Measurements from ENCODE around the gene DHX58.
A peak's percentile ranks its signal among the peaks of the same experiment; 100 is the strongest.

The DHX58 gene

GRCh38 chr17:42059815-42060214 lies 52.7 kb downstream of the DHX58 start:
- no peak overlapping the region for H3K27ac ChIP-seq (ENCODE audit: low read depth, low read length)
- peaks cover 35% of the 10 kb centered on the region for H3K4me1 ChIP-seq (ENCODE audit: control insufficient read depth, insufficient read depth, low read length)
- H3K9me3 ChIP-seq (ENCODE audit: control insufficient read depth, insufficient read depth, low read depth, low read length), result no peaks in the 10 kb centered on the region
- H3K4me3 ChIP-seq (ENCODE audit: low read depth, low read length), result no peak overlapping the region
- H3K9ac ChIP-seq (ENCODE audit: low read length), result no peak overlapping the region
- H3K27me3 ChIP-seq (ENCODE audit: control insufficient read depth, insufficient read depth, low read length), result no peaks in the 10 kb centered on the region
- no peaks in the 10 kb centered on the region for H3K36me3 ChIP-seq (ENCODE audit: control insufficient read depth, insufficient read depth, low read length)

- Histone ChIP-seq H3K27me3 (ENCODE audit: control insufficient read depth, insufficient read depth, low read length) (peaks cover 5% of the 10 kb centered on the region; the same call in 1 of the 2 replicates), H3K9me3 (ENCODE audit: control insufficient read depth, insufficient read depth, low read depth, low read length) (no peaks in the 10 kb centered on the region), H3K4me3 (ENCODE audit: low read depth, low read length) (no peak overlapping the region), H3K27ac (ENCODE audit: low read depth, low read length) (no peak overlapping the region), H3K36me3 (ENCODE audit: control insufficient read depth, insufficient read depth, low read length) (no peaks in the 10 kb centered on the region), H3K9ac (ENCODE audit: low read length) (no peak overlapping the region), H3K4me1 (ENCODE audit: control insufficient read depth, insufficient read depth, low read length) (peaks cover 36% of the 10 kb centered on the region)
These were observed 54.5 kb downstream of the DHX58 start for GRCh38 chr17:42058063-42058462.

- no peak overlapping the region for H3K9ac ChIP-seq (ENCODE audit: low read length)
- H3K9me3 ChIP-seq (ENCODE audit: control insufficient read depth, insufficient read depth, low read depth, low read length), result no peaks in the 10 kb centered on the region
- no peak overlapping the region for H3K4me3 ChIP-seq (ENCODE audit: low read depth, low read length)
- H3K4me1 ChIP-seq (ENCODE audit: control insufficient read depth, insufficient read depth, low read length), result peaks cover 34% of the 10 kb centered on the region
- no peaks in the 10 kb centered on the region for H3K36me3 ChIP-seq (ENCODE audit: control insufficient read depth, insufficient read depth, low read length)
- peaks cover 6% of the 10 kb centered on the region; the same call in 1 of the 2 replicates for H3K27me3 ChIP-seq (ENCODE audit: control insufficient read depth, insufficient read depth, low read length)
- H3K27ac ChIP-seq (ENCODE audit: low read depth, low read length), result no peak overlapping the region
These were observed 55.9 kb downstream of the DHX58 start for GRCh38 chr17:42056635-42057034.

- no peak overlapping the region for H3K27ac ChIP-seq (ENCODE audit: low read depth, low read length)
- H3K4me3 ChIP-seq (ENCODE audit: low read depth, low read length), result no peak overlapping the region; the same call in 1 of the 2 replicates
- no peaks in the 10 kb centered on the region for H3K9me3 ChIP-seq (ENCODE audit: control insufficient read depth, insufficient read depth, low read depth, low read length)
- peaks cover 41% of the 10 kb centered on the region for H3K4me1 ChIP-seq (ENCODE audit: control insufficient read depth, insufficient read depth, low read length)
- H3K27me3 ChIP-seq (ENCODE audit: control insufficient read depth, insufficient read depth, low read length), result peaks cover 13% of the 10 kb centered on the region; the same call in 1 of the 2 replicates
- H3K36me3 ChIP-seq (ENCODE audit: control insufficient read depth, insufficient read depth, low read length), result no peaks in the 10 kb centered on the region
- H3K9ac ChIP-seq (ENCODE audit: low read length), result no peak overlapping the region
These were observed 57.0 kb downstream of the DHX58 start for GRCh38 chr17:42055496-42055895.

GRCh38 chr17:42055027-42055426 lies 57.5 kb downstream of the DHX58 start:
- Histone ChIP-seq H3K27me3 (ENCODE audit: control insufficient read depth, insufficient read depth, low read length) (peaks cover 13% of the 10 kb centered on the region; the same call in 1 of the 2 replicates), H3K9me3 (ENCODE audit: control insufficient read depth, insufficient read depth, low read depth, low read length) (no peaks in the 10 kb centered on the region), H3K9ac (ENCODE audit: low read length) (no peak overlapping the region), H3K27ac (ENCODE audit: low read depth, low read length) (no peak overlapping the region), H3K36me3 (ENCODE audit: control insufficient read depth, insufficient read depth, low read length) (no peaks in the 10 kb centered on the region), H3K4me3 (ENCODE audit: low read depth, low read length) (no peak overlapping the region), H3K4me1 (ENCODE audit: control insufficient read depth, insufficient read depth, low read length) (peaks cover 41% of the 10 kb centered on the region)

- Histone ChIP-seq H3K9ac (ENCODE audit: low read length) (no peak overlapping the region), H3K4me3 (ENCODE audit: low read depth, low read length) (no peak overlapping the region), H3K4me1 (ENCODE audit: control insufficient read depth, insufficient read depth, low read length) (peaks cover 45% of the 10 kb centered on the region), H3K36me3 (ENCODE audit: control insufficient read depth, insufficient read depth, low read length) (no peaks in the 10 kb centered on the region), H3K27me3 (ENCODE audit: control insufficient read depth, insufficient read depth, low read length) (peaks cover 13% of the 10 kb centered on the region; the same call in 1 of the 2 replicates), H3K27ac (ENCODE audit: low read depth, low read length) (no peak overlapping the region), H3K9me3 (ENCODE audit: control insufficient read depth, insufficient read depth, low read depth, low read length) (no peaks in the 10 kb centered on the region)
These were observed 58.6 kb downstream of the DHX58 start for GRCh38 chr17:42053731-42054500.

GRCh38 chr17:42052346-42052877 lies 60.1 kb downstream of the DHX58 start:
- Histone ChIP-seq H3K27me3 (ENCODE audit: control insufficient read depth, insufficient read depth, low read length) (peaks cover 13% of the 10 kb centered on the region; the same call in 1 of the 2 replicates), H3K9me3 (ENCODE audit: control insufficient read depth, insufficient read depth, low read depth, low read length) (no peaks in the 10 kb centered on the region), H3K4me3 (ENCODE audit: low read depth, low read length) (no peak overlapping the region), H3K27ac (ENCODE audit: low read depth, low read length) (no peak overlapping the region), H3K9ac (ENCODE audit: low read length) (no peak overlapping the region), H3K4me1 (ENCODE audit: control insufficient read depth, insufficient read depth, low read length) (peaks cover 45% of the 10 kb centered on the region), H3K36me3 (ENCODE audit: control insufficient read depth, insufficient read depth, low read length) (no peaks in the 10 kb centered on the region)

- H3K9ac ChIP-seq (ENCODE audit: low read length), result no peak overlapping the region
- no peaks in the 10 kb centered on the region for H3K9me3 ChIP-seq (ENCODE audit: control insufficient read depth, insufficient read depth, low read depth, low read length)
- no peak overlapping the region for H3K27ac ChIP-seq (ENCODE audit: low read depth, low read length)
- H3K4me1 ChIP-seq (ENCODE audit: control insufficient read depth, insufficient read depth, low read length), result peaks cover 42% of the 10 kb centered on the region
- H3K36me3 ChIP-seq (ENCODE audit: control insufficient read depth, insufficient read depth, low read length), result no peaks in the 10 kb centered on the region
- peak overlapping the region; percentile 72 for H3K4me3 ChIP-seq (ENCODE audit: low read depth, low read length)
- peaks cover 13% of the 10 kb centered on the region; the same call in 1 of the 2 replicates for H3K27me3 ChIP-seq (ENCODE audit: control insufficient read depth, insufficient read depth, low read length)
These were observed 60.9 kb downstream of the DHX58 start for GRCh38 chr17:42051645-42052044.
